NCI-H128 (cell line): ENCODE results near the gene OR5C1.
"Not testable (repeated sequence)": the region's sequence is repeated elsewhere in the genome, so short reads cannot be mapped to it uniquely, and the experiment has no call there.

Experiments
- DNase-seq: peaks from one replicate; lab custom pipeline; 2025; ENCODE audit not compliant: unreplicated experiment; lab: John Stamatoyannopoulos, UW

Gene OR5C1

DNA sequence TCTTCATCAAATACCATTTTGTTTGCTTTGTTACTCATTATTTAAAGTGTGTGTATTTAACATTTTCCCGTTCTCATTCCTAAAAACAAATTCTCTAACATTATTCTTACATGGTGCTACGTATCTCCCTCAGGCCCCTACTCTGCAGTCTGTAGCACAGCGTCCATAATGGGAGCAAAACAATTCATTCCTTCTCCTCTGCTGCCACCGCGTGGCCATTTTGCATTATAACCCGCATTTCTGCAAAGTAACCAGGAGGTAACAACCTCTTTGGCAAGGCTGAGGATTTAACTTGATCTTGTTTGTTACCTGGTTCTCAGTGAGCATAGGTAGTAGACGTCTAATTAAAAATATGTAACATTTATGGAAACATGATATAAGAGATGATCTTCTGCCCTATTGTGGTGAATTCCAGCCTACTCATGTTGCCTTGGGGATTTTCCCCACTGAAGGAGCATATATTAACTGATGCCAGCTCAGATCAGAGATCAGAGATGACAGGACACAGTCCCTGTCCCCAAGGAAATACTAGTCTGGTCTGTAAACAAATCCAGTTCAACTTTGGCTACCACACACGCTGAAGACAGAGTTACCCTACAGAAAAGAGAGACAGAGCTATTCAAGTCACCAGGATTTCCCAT is 21.7 kb downstream of the OR5C1 start:
- DNase-seq: peak; percentile 78

DNA sequence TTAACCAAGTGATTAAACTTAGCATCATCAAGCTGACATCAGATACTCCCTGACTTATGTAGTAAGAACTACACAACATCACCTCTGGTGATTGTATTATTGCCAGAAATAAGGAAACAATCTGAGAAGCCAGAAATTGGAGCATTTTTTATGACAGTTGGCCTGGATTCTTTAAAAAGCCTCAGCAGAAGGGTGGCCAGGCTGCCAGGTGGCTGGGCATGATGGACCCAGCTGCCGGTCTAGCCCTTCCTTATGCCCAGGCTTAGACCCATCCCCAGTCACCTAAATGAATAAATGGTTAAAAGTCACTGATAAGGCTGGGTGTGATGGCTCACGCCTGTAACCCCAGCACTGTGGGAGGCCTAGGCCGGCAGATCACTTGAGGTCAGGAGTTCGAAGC is 24.0 kb downstream of the OR5C1 start:
- DNase-seq: no peak

DNA sequence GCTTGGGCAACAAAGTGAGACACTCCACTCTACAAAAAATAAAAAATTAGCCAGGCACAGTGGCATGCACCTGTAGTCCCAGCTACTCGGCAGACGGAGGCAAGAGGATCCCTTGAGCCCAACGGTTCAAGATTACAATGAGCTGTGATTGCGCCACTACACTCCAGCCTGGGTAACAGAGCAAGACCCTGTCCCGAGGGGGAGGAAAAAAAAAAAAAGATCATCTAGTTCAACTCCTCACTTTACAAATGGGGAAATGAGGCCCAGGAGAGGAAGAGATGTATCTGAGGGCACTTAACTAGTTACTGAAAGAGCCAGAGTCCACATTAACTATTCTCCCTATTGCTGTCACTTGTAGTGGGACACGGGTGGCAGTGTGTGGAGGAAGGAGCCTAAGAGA is 25.8 kb downstream of the OR5C1 start:
- no peak for DNase-seq

DNA sequence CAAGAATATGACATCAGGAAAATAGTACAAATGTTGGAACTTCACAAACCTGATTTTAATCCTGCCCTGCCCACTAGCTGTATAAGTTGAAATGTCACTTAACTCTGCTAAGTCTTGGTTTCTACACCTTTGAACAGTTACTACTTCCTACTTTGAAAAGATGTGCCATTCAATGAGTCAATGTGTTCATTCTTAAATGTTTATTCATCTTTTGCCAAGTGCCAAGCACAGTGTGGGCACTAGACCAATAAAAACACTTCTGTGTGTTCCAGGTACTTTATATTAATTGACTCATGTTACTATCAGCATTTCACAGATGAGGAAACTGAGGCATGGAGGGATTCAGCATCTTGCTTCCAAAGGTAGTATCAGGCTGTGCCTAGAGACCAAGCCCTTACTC is 26.8 kb downstream of the OR5C1 start:
- DNase-seq: no peak

DNA sequence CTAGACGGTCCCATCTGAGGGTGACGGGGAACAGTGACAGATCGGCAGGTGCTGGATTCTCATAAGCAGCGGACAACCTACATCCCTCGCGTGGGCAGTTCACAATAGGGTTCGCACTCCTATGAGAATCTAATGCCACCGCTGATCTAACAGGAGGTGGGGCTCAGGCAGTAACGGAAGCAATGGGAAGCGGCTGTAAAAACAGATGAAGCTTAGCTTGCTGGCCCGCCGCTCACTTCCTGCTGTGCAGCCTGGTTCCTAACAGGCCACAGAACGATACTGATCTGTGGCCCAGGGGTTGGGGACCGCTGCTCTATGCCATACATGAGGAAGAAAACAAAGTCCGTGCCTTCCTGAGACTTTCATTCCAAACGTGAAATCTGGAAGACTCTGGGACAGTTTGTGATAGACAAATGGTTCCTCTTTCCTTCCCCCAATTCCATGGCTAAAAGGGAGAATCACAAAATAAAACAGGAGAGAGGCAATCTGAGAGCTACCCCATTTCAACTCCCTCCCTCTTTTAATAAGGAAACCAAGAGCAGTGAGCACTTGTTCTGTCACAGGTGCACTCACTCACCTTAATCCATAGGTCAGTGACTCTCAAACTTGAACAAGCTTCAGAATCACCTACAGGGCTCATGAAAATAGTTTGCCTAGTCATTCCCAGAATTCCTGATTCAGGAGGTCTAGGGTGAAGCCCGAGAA is 27.6 kb downstream of the OR5C1 start:
- no peak for DNase-seq

DNA sequence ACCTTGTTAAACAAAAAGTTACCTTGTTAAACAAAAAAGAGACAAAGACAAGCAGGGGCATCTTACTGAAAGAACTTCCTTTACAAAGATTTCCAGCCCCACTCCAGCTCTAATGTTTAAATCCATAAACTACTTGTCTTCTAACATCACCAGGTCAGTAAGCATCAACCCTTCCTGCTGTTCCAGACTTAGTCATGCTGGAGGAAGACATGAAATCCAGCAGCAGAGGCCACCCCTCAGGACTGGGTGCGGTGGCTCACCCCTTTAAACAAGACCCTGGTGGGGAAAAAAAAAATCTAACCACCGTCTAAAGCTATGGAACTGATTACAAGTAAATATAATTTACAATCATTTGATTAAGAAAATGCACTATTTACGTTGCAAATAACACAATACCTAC is 30.6 kb downstream of the OR5C1 start:
- no peak for DNase-seq

DNA sequence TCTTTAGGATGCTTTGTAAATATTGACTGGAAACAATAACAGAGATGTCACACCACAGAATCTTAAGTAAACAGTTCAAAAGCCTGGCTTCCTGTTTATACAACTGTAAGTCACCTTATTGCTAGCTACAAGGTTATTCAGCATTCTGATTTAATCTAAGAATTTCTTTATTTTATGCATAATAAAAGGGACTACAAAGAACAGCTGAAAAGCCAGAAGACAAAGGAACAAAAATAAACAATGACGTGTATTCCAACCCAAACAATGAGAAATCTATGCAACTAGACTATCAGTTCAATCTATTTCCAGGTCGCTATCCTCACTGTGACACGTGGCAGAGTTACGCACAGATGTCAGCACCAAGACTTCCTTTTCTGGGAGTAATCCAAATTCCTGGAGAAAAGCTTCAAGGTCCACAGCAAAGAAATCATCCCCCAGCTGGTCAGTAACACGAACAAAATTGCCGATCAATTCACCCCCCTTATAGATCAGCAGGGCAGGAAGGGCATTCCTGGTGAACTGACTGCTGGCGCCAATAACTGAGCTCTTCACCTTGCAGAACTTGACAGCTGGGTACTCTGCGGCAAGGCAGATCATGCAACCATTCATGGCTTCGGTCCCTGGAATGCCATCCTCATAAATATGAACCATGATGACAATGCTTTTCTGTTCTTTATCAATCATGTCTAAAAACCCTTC is 31.2 kb downstream of the OR5C1 start:
- no peak for DNase-seq

DNA sequence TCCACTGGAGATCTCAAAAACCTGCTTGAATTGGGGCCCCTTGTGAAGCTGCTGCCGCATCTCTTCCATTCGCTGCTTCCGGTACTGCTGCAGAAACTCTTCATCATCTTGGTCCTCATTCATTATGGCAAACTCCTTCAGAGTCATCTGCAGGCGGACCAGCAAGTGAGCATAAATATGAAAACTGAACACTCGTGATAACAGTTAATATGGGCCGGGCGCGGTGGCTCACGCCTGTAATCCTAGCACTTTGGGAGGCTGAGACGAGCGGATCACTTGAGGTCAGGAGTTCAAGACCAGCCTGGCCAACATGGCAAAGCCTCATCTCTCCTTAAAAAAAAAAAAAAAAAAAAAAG is 31.7 kb downstream of the OR5C1 start:
- no peak for DNase-seq

DNA sequence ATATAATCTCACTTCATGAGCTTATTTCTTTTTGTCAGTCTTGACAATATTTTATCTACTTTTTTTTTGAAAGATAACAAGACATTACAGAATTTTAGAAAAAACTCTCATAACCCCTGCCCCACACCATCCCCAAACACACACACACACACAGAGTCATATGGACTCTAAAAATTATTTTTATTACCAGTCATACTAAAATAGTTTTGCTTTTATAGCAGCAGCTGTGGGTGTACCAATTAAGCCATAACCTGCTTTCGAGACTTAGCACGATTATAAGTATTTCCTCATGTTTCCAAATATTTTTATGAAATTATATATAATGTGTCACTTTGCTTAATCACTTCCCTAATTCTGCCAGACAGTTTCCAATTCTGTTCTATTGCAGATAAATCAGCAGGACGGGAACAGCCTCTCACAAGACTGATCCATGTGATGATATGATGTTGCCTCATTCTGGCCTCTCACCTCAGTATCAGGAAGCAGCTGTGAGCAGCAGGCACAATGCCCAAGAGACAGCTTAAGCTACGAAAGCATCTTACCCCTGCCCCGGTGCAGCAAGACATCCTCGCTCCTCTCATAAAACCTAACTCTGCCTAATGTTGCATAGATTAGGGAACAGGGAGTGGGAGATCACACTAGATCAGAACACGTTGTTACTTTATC is 32.7 kb downstream of the OR5C1 start:
- no peak for DNase-seq

DNA sequence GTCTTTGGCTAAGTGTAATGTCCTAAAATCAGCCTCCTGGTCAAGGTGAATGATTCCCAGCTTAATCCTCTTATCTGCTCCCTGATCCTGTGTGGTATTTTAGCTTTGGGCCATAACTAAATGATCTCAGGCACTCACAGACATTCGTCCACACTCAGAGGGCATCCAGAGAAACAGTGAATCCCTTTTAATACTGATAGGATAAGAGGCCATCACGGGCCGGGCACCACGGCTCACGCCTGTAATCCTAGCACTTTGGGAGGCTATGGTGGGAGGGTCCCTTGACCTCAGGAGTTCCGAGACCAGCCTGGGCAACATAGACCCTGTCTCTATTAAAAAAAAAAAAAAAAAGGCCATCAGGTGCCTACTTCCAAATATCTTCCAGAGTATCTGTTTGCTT is 33.3 kb downstream of the OR5C1 start:
- DNase-seq: no peak

DNA sequence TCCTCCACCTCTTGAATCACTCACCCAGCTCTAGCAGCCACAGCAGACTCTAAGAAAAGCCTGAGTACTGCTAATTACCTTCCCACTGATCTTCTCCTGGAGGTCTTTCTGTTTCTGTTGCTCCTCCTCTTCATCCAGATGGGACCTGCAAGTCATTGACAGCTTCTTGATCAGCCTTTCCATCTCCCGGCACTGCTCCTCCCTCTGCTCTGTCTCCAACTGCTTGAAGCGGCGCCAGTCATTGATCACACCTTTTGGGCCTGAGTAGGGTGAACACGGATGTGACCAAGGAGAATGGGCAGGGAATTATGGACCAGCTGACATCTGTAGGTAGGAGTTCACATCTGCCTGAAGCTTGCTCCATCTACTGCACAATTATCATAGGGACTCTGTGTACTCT is 34.2 kb downstream of the OR5C1 start:
- DNase-seq: no peak

DNA sequence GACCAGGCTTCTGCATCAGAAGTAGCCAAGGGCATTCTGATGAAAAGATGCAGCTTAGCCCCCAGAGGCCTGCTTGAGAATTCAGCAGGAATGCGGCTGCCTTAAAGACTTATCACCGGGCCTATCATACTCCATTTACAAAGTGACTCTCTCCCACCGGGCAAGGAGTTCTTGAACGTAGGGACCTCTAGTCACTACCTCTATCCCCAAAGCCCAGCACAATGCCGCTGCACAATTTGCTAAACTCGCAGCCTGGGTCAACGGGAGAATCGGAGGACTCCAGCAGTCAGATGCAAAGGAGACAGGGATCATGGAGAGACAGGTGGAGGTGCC is 39.0 kb downstream of the OR5C1 start:
- DNase-seq: no peak

DNA sequence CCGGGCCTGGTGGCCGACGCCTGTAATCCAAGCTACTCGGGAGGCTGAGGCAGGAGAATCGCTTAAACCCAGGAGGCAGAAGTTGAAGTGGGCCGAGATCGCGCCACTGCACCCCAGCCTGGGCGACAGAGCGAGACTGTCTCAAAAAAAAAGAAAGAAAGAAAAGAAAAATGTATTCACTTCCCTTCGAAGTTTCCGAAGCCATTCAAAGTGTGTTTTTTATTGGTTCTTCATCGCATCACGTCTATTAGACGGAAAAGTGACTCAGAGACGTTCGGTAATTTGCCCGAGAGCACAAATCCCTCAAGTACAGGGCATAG is 40.2 kb downstream of the OR5C1 start:
- not testable (repeated sequence) for DNase-seq

DNA sequence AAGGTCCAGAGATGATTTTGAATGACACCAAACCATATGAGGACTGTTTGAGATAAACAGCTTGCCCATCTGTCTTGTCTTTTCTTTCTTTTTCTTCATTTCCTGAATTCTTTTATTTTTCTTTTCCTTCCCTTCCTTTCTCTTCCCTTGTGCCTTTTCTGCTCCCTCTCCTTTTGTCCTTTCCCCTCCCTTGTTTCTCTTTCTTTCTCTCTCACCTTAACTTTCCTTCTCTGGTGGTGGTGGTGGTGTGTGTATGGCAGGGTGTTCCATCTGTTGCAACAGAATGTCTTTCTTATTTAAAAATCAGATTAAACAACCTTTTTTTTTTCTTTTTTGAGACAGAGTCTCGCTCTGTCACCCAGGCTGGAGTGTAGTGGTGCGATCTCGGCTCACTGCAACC is 43.5 kb downstream of the OR5C1 start:
- no peak for DNase-seq

DNA sequence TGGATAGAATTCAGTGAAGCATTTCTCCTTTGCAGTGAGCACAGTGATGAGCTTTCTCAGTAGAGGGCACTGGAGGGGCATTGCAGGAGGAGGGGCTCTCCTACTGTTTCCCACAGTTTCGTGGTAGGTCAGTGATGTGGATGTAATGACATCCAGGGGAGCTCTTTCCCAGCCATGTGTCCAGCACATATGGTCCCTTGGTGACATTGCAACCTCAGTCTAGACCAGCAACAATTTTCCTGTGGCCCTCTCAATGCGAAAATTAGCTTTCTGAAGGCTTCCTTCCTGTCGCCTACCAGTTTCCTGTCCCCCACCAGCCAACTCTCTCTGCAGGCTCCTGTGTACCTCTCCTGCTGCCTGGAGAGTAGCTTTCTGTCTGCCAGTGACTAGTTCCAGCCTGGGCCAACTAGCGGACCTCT is 46.6 kb downstream of the OR5C1 start:
- DNase-seq: no peak

DNA sequence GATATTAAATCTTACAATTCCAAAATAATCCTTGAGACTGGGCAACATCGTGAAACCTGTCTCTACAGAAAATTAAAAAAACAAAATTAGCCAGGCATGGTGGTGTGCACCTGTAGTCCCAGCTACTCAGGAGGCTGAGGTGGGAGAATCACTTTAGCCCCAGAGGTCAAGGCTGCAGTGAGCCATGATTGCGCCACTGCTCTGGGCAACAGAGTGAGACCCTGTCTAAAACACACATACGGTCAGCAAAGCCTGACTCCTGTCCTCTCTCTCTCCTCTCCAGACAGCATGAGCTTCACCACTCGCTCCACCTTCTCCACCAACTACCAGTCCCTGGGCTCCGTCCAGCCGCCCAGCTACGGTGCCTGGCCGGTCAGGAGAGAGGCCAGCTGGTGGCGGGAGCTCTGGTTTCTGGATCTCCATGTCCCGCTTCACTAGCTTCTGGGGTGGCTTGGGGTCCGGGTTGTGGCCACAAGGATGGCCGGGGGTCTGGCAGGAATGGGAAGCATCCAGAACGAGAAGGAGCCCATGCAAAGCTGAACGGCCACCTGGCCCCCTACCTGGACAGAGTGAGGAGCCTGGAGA is 48.6 kb downstream of the OR5C1 start:
- DNase-seq: no peak

DNA sequence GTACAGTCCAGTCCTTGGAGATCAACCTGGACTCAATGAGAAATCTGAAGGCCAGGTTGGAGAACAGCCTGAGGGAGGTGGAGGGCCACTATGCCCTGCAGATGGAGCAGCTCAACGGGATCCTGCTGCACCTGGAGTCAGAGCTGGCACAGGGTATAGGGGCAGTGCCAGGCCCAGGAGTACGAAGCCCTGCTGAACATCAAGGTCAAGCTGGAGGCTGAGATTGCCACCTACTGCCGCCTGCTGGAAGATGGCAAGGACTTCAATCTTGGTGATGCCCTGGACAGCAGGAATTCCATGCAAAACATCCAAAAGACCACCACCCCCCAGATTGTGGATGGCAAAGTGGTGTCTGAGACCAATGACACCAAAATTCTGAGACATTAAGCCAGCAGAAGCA is 49.7 kb downstream of the OR5C1 start:
- not testable (repeated sequence) for DNase-seq
